SH-SY5Y (cell line): ENCODE measurements around the gene DLEC1.

ENCODE experiments used
- GATA2 ChIP-seq: IDR thresholded peaks from 2 replicates; pipeline ENCODE4 v1.6.1; 2011; ENCODE audit warnings: mild to moderate bottlenecking, low read depth, low read length
- GATA3 ChIP-seq: IDR thresholded peaks from 2 replicates; pipeline ENCODE4 v1.6.1; 2011; ENCODE audit warnings: low read depth, mild to moderate bottlenecking, low read length, moderate library complexity

DNA sequence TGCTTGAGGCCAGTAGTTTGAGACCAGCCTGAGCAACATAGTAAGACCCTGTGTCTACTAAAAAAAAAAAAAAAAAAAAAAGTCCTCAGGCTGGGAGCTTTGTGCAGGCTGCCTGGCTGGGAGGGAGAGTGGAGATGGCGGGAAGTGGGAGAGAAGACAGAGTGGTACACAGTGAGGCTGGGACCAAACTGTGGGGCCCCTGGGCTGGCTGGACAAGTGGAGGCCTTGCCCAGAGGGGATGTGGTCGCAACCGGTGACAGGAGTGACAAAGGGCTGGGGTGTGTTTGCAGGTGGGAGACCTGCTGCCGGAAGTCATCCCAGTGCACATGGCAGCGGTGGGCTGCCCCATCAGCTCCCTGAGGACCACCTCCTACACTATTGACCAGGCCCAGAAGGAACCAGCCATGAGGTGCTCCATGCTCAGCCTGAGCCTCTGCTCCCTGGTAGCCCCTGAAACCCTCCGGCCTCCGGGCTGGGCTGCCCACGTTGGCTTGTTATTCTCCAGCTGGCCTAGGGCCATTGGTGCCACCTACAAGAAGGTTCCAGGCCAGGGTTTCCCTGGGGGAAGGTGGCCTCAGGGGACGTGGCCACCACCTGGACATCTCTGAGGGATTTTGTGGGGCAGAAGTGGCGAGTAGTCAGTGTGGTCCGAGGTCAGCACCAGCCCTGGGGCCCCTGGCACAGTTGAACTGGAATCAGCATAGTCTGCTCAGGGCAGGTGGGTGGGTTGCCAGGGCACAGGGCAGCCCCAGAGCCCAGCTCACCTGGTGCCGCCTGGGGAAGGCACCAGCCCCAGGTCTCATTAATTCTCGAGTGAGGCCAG, 75.3 kb downstream of the DLEC1 start:
- TF ChIP-seq GATA2 (no peak), GATA3 (no peak)
